Kidney tubule cell (primary cell): ENCODE measurements around the gene LDLRAD1.
"Not testable (repeated sequence)": the region's sequence is repeated elsewhere in the genome, so short reads cannot be mapped to it uniquely, and the experiment has no call there.

Experiments used
- DNase-seq: peaks from one replicate; pipeline ENCODE4 v3.0.0-alpha.2; 2018; ENCODE audit warnings: low spot score

The LDLRAD1 gene

GRCh38 chr1:53992085-53992874 lies 25.7 kb downstream of the LDLRAD1 start:
- no peak for DNase-seq

DNA sequence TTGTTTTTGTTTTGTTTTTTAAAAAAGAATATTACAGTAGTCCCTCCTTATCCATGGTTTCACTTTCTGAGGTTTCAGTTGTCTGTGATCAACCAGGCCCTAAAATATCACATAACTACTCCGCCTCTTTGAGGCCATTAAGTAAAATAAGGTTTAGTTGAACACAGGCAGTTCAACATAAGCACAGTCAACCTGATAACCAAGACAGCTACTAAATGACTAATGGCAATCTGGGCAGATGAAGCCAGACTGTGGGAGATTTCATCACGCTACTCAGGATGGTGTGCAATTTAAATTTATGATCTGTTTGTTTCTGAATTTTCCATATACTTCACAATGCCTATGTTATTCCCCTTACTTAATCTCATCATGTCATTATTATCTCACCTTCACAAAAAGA lies 30.1 kb downstream of the LDLRAD1 start:
- no peak for DNase-seq

DNA sequence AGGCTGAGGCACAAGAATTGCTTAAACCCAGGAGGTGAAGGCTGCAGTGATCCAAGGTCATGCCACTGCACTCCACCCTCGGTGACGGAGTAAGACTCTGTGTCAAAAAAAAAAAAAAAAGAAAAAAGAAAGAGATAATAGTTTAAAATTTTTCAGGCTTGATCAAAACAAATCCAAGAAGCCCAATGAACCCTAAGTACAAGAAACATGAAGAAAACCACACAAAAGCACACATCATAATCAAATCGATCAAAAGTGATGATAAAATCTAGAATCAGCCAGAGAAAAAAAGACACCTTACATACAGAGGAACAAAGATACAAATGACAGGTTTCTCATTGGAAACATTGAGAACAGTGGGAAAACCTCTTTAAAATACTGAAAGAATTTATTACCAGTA lies 31.5 kb downstream of the LDLRAD1 start:
- no peak for DNase-seq

DNA sequence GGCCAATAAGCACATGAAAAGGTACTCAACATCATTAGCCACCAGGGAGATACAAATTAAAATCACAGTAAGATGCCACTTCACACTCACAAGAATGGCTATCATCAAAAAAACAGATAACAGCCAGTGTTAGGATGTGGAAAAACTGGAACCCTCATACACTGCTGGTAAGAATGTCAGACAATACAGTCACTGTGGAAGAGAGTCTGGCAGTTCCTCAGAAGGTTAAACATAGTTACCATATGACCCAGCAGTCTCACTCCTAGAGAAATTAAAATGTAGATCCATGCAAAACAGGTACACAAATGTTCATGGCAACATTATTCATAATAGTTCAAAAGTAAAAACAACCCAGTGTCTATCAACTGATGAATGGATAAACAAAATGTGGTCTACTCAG lies 33.3 kb downstream of the LDLRAD1 start:
- DNase-seq = no peak

GRCh38 chr1:53982763-53983104 lies 35.3 kb downstream of the LDLRAD1 start:
- no peak for DNase-seq

DNA sequence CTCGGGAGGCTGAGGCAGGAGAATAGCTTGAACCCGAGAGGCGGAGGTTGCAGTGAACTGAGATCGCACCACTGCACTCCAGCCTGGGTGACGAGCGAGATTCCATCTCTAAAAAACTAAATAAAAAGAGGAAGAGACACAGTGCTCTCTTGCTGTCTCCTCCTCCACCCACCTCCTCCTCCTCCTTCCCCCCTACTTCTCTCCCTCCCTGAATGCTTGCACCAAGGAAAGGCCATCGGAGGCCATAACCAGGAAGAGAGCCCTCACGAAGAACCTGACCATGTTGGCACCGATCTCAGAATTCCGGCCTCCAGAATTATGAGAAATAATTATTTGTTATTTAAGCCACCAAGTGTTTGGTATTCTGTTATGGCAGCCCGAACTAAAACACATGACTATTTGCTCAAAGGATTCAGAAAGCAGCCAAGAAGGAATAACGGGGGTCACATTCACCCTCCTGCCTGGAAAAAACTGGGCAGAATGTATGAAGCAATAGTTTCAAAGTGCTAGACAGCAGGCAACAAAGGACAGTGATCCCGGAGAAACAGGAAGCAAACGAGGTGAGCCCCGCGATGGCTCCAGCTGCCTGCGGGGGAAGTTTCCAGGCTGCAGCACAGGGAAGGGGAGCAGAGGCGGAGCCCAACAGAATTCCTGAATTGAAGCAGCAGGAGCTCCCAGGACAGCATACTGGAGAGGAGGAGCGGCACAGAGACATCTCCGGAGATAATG lies 35.8 kb downstream of the LDLRAD1 start:
- peak; percentile 67 for DNase-seq

GRCh38 chr1:53981220-53981619 lies 36.8 kb downstream of the LDLRAD1 start:
- DNase-seq = peak; percentile 84

- DNase-seq = no peak
Measured at GRCh38 chr1:53979712-53980450, 38.1 kb downstream of the LDLRAD1 start.

- DNase-seq = no peak
Measured at GRCh38 chr1:53975861-53976260, 42.1 kb downstream of the LDLRAD1 start.

- no peak for DNase-seq
Measured at GRCh38 chr1:53971718-53972117, 46.3 kb downstream of the LDLRAD1 start.

GRCh38 chr1:53969323-53969722 lies 48.7 kb downstream of the LDLRAD1 start:
- DNase-seq = not testable (repeated sequence)

GRCh38 chr1:53968125-53968513 lies 49.9 kb downstream of the LDLRAD1 start:
- peak; percentile 53 for DNase-seq

- no peak for DNase-seq
Measured at GRCh38 chr1:53967409-53968124, 50.4 kb downstream of the LDLRAD1 start.

- no peak for DNase-seq
Measured at GRCh38 chr1:53966794-53967193, 51.2 kb downstream of the LDLRAD1 start.

GRCh38 chr1:53964109-53964508 lies 53.9 kb downstream of the LDLRAD1 start:
- no peak for DNase-seq

DNA sequence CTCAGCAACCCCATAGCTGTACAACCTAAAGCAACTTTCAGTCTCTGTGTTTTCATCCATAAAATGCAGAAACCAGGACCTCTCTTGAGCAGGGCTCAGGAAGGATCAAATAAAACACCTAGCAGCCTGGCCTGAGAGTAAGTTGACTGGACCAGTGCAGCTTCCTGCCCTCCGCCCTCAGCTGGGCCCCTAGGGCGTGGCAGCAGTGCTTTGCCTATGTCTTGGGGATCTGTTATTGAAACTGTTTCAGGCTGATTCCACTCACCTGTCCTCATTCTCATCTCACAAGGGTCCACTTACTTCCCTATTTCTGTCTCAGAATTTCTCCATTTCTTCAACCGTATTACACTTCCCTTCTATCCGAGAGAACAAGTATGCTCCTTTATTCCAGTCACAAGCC lies 54.5 kb downstream of the LDLRAD1 start:
- no peak for DNase-seq

- no peak for DNase-seq
Measured at GRCh38 chr1:53962395-53962794, 55.6 kb downstream of the LDLRAD1 start.

- peak; percentile 35 for DNase-seq
Measured at GRCh38 chr1:53959664-53960250, 58.2 kb downstream of the LDLRAD1 start.
